SK-N-MC (cell line): Measurements from ENCODE around the gene PSMB1.
"Not testable (repeated sequence)": the region's sequence is repeated elsewhere in the genome, so short reads cannot be mapped to it uniquely, and the experiment has no call there.

Experiments
- DNase-seq: peaks from one replicate; pipeline ENCODE4 v3.0.0-alpha.2; 2011; ENCODE audit warnings: low read depth, low spot score
- H3K27ac ChIP-seq: fragments of 200-600 bp; sonication (generic); 2 replicates; pipeline ENCODE4 v1.5.1; 2016; ENCODE audit warnings: mixed run types
- H3K36me3 ChIP-seq: fragments of 200-600 bp; sonication (generic); 2 replicates; pipeline ENCODE4 v1.6.1; 2017; ENCODE audit warnings: antibody characterized with exemption, low read length, mixed read lengths; ENCODE audit not compliant: insufficient read depth
- H3K4me3 ChIP-seq: fragments of 200-600 bp; sonication (generic); 2 replicates; pipeline ENCODE4 v1.5.1; 2016
- H3K9ac ChIP-seq: fragments of 200-600 bp; sonication (generic); 2 replicates; pipeline ENCODE4 v1.8.0; 2017; ENCODE audit warnings: mixed run types, mixed read lengths; ENCODE audit not compliant: insufficient read length
- H3K9me3 ChIP-seq: fragments of 200-600 bp; sonication (generic); 2 replicates; pipeline ENCODE4 v1.6.1; 2017; ENCODE audit warnings: low read depth, mild to moderate bottlenecking, antibody characterized with exemption, low read length, moderate library complexity, mixed read lengths
- EZH2 ChIP-seq: fragments of 200-600 bp; sonication (generic); IDR thresholded peaks from one replicate; pipeline ENCODE4 v1.6.1; 2017; ENCODE audit warnings: antibody characterized with exemption
- FOXP2 ChIP-seq: optimal IDR thresholded peaks from 2 replicates; pipeline ENCODE3; 2011; ENCODE audit warnings: mild to moderate bottlenecking, moderate library complexity; ENCODE audit not compliant: insufficient read depth; ENCODE audit errors: extremely low read length, control extremely low read depth
- POLR2AphosphoS5 ChIP-seq: IDR thresholded peaks from 2 replicates; pipeline ENCODE4 v1.6.1; 2012; ENCODE audit warnings: mild to moderate bottlenecking, low read depth, low read length, borderline replicate concordance

PSMB1 gene

DNA sequence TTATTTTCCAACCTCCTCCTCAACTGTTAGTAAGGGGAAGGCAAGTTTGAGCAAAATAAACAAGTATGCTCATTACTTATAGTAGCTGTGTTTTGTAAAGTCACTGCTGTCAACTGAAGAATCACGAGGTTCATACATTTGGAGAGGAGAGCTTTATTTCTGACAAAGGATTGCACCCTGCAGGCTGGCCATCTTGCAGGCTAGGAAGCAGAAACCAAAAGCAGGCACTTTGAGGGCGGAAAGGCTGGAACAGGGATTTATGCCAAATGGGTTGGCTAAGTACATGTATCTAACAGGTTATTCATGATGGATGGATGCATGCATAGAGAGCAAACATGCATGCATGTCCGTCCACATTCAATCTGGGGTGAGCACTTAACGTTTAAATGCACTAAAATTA is 46.7 kb downstream of the PSMB1 start:
- H3K27ac ChIP-seq, result no peak overlapping the region
- TF ChIP-seq POLR2AphosphoS5 (no peak), FOXP2 (no peak), EZH2 (no peak)
- no peak overlapping the region for H3K9ac ChIP-seq
- H3K36me3 ChIP-seq, result no peaks in the 10 kb centered on the region
- H3K4me3 ChIP-seq, result no peak overlapping the region
- H3K9me3 ChIP-seq, result no peaks in the 10 kb centered on the region
- DNase-seq, result no peak

DNA sequence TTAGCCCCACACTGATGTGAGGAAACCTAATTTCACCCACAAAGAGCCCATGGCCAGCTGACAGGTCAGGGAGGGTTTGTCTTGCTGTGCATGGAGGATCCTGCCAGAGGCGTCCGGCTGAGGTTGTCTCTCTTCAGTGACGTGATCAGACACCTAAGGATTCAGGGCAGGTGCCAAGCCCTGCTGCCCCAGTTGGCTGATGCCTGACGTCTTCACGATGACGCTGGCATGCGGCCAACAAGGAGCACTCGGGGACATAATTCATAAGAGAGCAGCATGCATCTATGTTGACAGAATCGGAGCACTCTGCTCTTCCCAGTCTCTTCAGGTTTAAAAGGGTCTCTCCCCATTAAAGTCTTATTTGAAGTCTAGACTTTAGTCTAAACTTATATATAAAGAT is 47.8 kb downstream of the PSMB1 start:
- no peak for DNase-seq
- H3K9ac ChIP-seq, result no peak overlapping the region
- TF ChIP-seq FOXP2 (no peak), EZH2 (no peak), POLR2AphosphoS5 (no peak)

DNA sequence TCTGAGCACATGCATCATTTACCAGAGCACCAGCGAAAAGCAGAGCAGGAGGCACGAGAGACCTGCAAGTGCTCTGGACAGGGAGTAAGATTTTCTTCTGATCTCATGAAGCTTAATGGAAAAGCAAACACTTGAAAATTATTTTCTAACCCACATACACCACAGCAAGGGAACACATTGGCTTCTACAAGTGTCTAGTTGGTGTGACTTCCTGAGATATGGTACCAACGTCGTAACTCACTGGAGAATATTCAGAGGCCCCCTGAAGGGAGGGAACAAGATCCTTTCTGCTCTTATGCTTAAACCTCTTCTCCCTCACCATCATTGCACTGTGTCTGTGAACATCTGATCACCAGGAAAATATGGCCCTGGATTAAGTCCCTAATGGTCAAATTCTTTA is 48.6 kb downstream of the PSMB1 start:
- no peak for TF ChIP-seq EZH2
- Histone ChIP-seq H3K4me3 (no peak overlapping the region), H3K36me3 (no peaks in the 10 kb centered on the region), H3K9me3 (no peaks in the 10 kb centered on the region), H3K27ac (no peak overlapping the region), H3K9ac (no peak overlapping the region)
- no peak for DNase-seq

More for the DNA sequence above, 47.8 kb downstream of the PSMB1 start:
- Histone ChIP-seq H3K4me3 (no peak overlapping the region), H3K27ac (no peak overlapping the region), H3K36me3 (no peaks in the 10 kb centered on the region), H3K9me3 (no peaks in the 10 kb centered on the region)

DNA sequence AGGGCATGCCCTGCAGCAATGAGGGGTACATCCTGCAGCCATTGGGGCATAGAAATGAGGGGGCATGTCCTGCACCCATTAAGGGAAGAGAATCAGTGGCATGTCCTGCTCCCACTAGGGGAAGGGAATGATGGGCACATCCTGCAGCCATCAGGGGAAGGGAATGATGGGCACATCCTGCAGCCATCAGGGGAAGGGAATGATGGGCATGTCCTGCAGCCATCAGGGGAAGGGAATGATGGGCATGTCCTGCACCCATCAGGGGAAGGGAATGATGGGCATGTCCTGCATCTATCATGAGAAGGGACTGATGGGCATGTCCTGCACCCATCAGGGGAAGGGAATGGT is 49.7 kb downstream of the PSMB1 start:
- H3K36me3 ChIP-seq, result no peaks in the 10 kb centered on the region

DNA sequence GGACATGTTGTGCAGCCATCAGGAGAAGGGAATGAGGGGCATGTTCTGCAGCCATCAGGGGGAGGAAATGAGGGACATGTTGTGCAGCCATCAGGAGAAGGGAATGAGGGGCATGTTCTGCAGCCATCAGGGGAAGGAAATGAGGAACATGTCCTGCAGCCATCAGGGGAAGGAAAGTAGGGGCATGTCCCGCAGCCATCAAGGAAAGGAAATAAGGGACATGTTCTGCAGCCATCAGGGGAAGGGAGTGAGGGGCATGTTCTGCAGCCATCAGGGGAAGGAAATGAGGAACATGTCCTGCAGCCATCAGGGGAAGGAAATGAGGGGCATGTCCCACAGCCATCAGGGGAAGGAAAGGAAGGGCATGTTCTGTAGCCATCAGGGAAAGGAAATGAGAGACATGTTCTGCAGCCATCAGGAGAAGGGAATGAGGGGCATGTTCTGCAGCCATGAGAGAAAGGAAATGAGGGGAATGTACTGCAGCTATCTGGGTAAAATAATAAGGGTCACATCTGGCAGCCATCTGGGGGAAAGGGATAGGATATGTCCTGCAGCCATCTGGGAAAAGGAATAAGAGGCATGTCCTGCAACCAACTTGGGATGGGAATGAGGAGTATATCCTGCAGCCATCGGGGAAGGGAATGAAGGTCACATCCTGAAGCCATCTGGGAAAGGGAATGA is 50.2 kb downstream of the PSMB1 start:
- H3K36me3 ChIP-seq, H3K27ac ChIP-seq, H3K4me3 ChIP-seq, DNase-seq, H3K9me3 ChIP-seq, H3K9ac ChIP-seq: not testable (repeated sequence)

More for the DNA sequence above, 49.7 kb downstream of the PSMB1 start:
- no peak for TF ChIP-seq FOXP2
- no peak for TF ChIP-seq EZH2
- TF ChIP-seq POLR2AphosphoS5, result no peak
- Histone ChIP-seq H3K27ac (no peak overlapping the region), H3K4me3 (no peak overlapping the region), H3K9ac (no peak overlapping the region), H3K9me3 (no peaks in the 10 kb centered on the region)
- no peak for DNase-seq

DNA sequence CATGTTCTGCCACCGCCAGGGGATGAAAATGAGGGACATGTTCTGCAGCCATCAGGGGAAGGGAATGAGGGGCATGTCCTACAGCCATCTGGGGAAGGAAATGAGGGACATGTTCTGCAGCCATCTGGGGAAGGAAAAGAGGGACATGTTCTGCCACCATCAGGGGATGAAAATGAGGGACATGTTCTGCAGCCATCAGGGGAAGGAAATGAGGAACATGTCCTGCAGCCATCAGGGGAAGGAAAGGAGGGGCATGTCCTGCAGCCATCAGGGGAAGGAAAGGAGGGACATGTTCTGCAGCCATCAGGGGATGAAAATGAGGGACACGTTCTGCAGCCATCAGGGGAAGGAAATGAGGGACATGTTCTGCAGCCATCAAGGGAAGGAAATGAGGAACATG is 50.8 kb downstream of the PSMB1 start:
- not testable (repeated sequence) for DNase-seq, H3K9ac ChIP-seq, H3K4me3 ChIP-seq, H3K27ac ChIP-seq, H3K36me3 ChIP-seq, H3K9me3 ChIP-seq

DNA sequence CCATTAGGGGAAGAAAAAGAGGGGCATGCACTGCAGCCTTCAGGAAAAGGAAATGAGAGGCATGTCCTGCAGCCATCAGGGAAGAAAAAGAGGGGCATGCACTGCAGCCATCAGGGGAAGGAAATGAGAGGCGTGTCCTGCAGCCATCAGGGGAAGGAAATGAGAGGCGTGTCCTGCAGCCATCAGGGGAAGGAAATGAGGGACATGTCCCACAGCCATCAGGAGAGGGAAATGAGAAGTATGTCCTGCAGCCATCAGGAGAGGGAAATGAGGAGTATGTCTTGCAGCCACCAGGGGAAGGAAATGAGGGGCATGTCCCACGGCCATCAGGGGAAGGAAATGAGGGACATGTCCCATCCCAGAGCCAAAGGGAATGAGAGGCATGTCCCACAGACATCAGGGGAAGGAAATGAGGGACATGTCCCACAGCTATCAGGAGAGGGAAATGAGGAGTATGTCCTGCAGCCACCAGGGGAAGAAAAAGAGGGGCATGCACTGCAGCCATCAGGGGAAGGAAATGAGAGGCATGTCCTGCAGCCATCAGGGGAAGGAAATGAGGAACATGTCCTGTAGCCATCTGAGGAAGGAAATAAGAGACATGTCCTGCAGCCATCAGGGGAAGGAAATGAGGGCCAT is 52.0 kb downstream of the PSMB1 start:
- no peaks in the 10 kb centered on the region for H3K36me3 ChIP-seq
- no peaks in the 10 kb centered on the region for H3K9me3 ChIP-seq
- TF ChIP-seq FOXP2 (no peak), POLR2AphosphoS5 (no peak), EZH2 (no peak)
- H3K27ac ChIP-seq, result no peak overlapping the region
- no peak for DNase-seq
- no peak overlapping the region for H3K9ac ChIP-seq
- no peak overlapping the region for H3K4me3 ChIP-seq

DNA sequence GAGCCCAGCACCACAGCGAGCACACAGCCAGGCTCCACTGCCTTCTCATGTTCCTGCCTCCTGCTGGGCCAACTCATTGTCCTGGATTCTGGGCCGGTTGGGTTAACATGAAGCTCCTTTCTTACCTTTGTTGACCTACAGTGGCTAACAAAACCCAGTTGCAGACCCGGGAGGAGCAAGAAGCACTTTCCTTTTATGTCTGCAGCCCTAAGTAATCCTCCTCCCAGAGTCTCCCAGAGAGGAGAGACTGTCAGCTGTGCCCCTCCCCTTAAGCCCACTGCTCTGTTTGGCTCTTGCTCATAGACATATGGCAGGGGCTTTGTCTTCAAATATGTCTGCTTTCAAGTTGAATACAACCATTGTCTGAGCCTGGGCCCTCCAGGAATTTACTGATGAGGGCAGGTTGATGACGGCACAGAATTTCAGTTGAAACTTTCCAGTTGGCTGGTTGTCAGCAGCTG is 55.2 kb downstream of the PSMB1 start:
- H3K36me3 ChIP-seq, result no peaks in the 10 kb centered on the region
- H3K4me3 ChIP-seq, result no peak overlapping the region
- no peaks in the 10 kb centered on the region for H3K9me3 ChIP-seq
- no peak for DNase-seq
- no peak overlapping the region for H3K9ac ChIP-seq
- no peak overlapping the region for H3K27ac ChIP-seq
- no peak for TF ChIP-seq FOXP2
- TF ChIP-seq EZH2, result no peak
- no peak for TF ChIP-seq POLR2AphosphoS5

DNA sequence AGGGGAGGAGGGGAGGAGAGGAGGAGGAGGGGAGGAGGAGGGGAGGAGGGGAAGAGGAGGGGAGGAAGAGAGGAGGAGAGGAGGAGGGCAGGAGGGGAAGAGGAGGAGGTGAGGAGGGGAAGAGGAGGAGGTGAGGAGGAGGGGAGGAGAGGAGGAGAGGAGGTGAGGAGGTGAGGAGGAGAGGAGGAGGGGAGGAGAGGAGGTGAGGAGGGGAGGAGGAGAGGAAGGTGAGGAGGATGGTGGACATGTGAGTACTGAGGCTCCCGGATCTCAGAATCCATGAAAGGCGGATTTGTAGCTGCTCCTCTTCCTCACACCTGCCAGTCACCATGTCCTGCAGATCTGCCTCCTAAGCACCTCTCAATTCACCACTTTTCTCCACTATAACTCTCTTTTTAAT is 59.8 kb downstream of the PSMB1 start:
- no peak overlapping the region for H3K27ac ChIP-seq
- no peak for DNase-seq
- no peak overlapping the region for H3K4me3 ChIP-seq
- TF ChIP-seq EZH2, result no peak
- no peak for TF ChIP-seq POLR2AphosphoS5
- no peak for TF ChIP-seq FOXP2
- no peak overlapping the region for H3K9ac ChIP-seq
- no peaks in the 10 kb centered on the region for H3K9me3 ChIP-seq
- no peaks in the 10 kb centered on the region for H3K36me3 ChIP-seq
